ENCODE measurements around the gene LRPAP1.

Gene LRPAP1

GRCh38 chr4:3472411-3473141 is 59.6 kb downstream of the LRPAP1 start:
- DNase-seq (ENCODE audit: low read depth in 2 of 2) = no peak

- no peak for DNase-seq (ENCODE audit: low read depth in 2 of 2)
Observed at GRCh38 chr4:3471886-3472285, 60.3 kb downstream of the LRPAP1 start.

DNA sequence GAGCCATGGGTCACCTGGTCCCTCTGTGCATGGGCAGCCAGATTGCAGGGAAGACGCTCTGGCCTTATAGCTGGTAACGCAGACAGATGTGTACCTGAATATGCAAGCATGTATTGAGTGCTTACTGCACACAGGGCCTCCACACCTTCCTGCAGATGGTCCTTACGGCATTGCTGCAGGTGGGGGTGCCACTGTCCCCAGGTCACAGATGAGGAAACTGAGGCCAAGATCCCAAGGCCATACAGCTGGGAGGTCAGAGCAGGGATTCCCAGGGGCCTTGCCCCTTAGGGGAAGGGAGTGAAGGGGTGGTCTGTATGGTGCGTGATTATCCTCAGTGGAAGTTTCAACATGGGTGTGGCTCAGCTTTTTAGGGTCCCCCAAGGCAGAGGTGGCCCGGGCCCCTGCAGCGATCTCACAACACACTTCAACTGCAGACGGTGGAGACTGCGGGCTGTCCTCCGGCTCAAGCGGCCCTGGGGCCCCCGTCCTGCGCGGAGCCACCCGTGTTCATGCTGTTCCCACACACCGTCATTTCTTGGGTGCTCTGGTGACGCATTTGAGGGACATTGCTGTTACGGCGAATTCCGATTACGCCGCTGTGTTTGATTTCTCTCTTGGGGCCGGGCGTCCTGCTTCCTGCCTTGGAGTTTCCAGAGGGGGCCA is 61.0 kb downstream of the LRPAP1 start:
- no peak for DNase-seq (ENCODE audit: low read depth in 2 of 2)

- no peak for DNase-seq (ENCODE audit: low read depth in 2 of 2)
Observed at GRCh38 chr4:3470244-3471097, 61.8 kb downstream of the LRPAP1 start.

DNA sequence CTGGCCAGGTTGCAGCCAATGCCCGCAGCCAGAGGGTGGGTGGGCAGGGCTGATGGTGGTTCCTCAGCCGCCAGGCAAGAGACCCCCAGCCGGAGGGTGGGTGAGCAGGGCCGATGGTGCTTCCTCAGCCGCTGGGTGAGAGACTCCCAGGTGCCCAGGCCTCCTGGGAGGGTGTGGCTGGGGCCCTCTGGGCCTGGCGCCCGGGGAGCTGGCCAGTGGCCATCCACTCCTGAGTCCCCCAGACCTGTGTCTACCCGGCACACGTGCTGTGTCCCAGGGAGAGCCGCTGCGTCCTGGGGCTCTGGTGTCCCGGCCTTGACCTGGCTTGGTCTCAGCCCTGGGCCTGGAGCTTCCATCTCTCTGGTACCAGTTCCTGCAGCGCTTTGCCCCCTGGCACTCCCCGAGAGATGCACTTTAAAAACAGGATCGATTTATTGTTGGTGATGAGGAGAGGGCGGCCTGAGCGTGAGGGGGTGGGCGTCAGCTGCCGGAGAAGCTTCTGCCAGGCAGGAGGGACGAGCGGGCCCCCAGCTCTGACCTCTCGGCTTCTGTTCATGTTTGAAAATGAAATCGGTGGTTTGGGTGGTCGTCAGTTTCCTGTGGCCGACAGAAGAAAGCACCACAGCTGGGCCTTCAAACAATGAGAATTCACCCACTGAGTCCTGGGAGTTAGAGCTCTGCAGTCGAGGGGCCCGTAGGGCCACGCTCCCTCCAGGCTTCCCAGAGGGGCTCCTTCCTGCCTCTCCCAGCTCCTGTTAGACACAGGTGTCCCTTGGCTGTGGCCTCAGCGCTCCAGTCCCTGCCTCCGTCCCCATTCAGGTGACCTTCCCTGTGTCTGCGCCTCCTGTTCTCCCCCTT is 62.6 kb downstream of the LRPAP1 start:
- DNase-seq (ENCODE audit: low read depth in 2 of 2) = no peak

GRCh38 chr4:3468804-3469203 is 63.4 kb downstream of the LRPAP1 start:
- DNase-seq (ENCODE audit: low read depth in 2 of 2) = no peak

DNA sequence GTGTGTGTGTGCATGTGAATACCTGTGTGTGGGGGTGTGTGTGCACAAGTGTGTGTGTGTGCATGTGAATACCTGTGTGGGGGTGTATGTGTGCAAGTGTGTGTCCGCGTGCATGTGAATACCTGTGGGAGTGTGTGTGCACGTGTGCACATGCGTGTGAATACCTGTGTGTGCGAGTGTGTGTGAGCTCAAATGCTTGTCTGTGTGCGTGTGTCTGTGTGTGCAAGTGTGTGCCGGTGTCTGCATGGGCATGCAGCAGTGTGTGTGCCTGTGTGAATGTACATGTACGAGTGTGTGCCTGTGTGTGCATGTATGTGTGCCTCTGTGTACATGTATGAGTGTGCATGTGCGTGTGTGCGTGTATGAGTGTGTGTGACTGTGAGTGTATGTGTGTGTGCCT is 64.1 kb downstream of the LRPAP1 start:
- no peak for DNase-seq (ENCODE audit: low read depth in 2 of 2)

- no peak for DNase-seq (ENCODE audit: low read depth in 2 of 2)
Observed at GRCh38 chr4:3467601-3468031, 64.6 kb downstream of the LRPAP1 start.

- DNase-seq (ENCODE audit: low read depth in 2 of 2) = no peak
Observed at GRCh38 chr4:3466691-3467600, 65.3 kb downstream of the LRPAP1 start.

DNA sequence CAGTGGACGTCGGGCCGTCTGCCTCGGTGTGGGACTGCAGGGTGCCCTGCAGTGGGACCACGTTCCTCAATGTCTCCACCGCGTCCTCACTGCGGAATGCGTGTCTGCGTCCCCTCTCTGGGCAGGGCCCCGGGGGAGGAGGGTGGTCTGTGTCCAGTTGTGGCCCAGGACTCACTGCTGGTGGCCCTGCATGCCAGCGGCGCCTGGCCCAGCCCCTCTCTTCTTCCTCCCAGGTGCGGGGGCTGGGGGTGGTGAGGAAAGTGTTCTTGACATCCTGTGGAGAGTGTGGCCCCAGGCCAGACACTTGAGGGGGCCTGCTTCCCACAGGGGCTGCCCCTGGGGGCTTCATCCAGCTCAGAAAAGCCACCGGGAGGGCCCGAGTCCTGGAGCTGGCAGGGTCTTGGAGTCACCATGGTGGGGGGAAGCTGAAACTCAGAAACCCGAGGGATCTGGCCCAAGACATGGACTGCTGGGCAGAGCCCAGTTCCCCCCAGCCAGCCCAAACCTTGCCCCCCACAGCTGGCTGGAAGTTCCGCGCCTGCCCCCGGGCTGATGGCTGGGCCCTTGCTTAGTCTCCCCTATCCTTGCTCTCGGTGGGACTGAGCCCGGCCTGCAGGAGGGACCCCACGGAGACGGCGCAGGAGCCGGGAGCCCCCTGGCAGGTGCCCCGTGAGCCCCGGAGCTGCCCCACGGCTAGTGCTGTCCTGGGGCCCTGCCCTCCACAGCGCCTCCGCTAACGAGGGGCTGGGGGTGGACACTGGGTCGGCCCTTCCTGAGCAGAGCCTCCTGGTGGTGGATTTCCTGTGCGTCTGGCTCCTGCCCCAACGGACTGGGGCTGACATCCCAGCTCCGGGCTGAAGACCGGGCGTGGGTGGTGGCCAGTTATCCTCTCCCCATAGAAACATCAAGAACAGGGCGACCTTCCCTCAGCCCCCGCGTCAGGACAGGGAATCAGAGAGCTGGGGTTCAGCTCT is 66.2 kb downstream of the LRPAP1 start:
- no peak for DNase-seq (ENCODE audit: low read depth in 2 of 2)

DNA sequence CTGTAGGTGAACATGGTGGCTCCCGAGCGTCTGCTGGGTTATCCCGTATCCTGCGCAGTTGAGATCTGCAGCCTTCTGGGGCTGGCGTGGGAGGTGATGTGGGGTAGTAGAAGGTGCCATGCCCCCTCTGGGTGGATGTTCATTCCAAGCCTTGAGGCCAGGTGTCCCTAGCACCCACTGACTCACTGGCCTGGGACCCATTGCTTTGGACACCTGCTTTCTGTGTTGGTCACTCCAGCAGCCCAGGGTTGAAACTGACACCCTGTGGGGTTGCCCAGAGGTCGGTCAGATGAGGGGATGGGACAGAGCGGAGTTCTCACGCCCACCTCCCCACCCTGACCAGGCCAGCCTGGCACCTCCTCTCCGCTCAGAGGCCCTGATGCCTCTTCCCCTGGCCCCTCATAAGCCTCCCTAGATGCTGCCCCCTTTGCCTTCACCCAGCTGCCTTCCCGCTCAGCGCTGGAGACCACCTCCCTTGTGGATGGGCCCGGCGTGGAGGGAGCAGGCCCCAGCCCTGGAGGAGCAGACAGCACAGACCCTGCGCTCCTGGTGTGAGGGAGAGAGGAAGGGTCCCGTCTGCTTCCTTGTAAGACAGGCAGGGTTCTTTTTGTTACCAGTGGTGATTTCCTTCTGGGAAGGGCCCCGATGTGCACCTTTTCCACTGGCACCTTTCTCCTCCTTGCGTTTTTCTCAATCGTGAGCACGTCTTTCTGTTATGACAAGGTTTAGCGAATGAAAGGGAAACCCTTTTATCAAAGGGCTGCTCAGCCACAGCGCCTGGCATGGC is 67.1 kb downstream of the LRPAP1 start:
- no peak for DNase-seq (ENCODE audit: low read depth in 2 of 2)

DNA sequence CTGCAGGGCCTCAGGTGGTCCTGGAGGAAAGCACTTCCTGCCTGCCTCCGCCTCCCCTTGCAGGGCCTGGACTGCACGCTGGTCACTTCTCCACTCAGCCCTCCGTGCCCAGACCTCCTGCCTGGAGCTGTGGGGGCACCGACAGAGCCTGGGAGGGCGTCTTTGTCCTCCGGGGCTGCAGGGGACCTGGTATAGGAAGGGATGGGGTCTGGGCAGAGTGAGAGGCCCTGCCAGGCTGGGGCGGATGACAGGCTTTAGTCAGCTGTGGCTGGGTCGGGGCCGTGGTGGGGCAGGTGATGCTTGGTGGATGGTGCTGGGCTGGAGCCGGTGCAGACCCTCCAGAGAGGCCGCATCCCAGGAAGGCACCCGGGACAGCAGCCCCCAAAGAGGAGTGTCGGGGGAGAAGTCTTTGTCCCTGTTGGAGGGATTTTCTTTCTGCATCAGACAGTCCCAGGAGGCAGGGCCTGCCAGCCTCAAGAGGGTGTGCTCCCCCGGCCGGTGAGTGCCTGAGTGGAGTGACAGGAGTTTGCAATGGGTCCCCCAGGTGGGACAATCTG is 67.8 kb downstream of the LRPAP1 start:
- DNase-seq (ENCODE audit: low read depth in 2 of 2) = no peak

- no peak for DNase-seq (ENCODE audit: low read depth in 2 of 2)
Observed at GRCh38 chr4:3463556-3464348, 68.5 kb downstream of the LRPAP1 start.

- DNase-seq (ENCODE audit: low read depth in 2 of 2) = no peak
Observed at GRCh38 chr4:3462790-3463415, 69.3 kb downstream of the LRPAP1 start, which contains the start of gene DOK7. DOK7 (plus strand) TSS chr4:3463306; CDS start chr4:3463376, 70 bp downstream.

- no peak for DNase-seq (ENCODE audit: low read depth in 2 of 2)
Observed at GRCh38 chr4:3462321-3462789, 69.9 kb downstream of the LRPAP1 start.

GRCh38 chr4:3461515-3462291 is 70.5 kb downstream of the LRPAP1 start:
- DNase-seq (ENCODE audit: low read depth in 2 of 2) = no peak

Measured in stimulated activated CD4-positive, alpha-beta T cell treated with anti-CD3 and anti-CD28 coated beads, Interleukin-4, amount 100 ng/mL, for 48 hours (primary cell).